HepG2 (cell line): ENCODE data around the gene ASIC2. TPM values are rescaled to one million over a fixed set of nuclear protein-coding genes. Genes with fewer than 3 reads are reported as not detected.

Experiments used
- ATAC-seq: fragments of 200-7000 bp; cut with Tn5 transposase; 3 replicates; pipeline ENCODE4 v1.9.1; 2020; ENCODE audit warnings: mild to moderate bottlenecking, moderate library complexity
- BruUV-seq: library from RNA; stranded (reverse); fragments of 400-500 nt; replicated peaks from 2 replicates; lab custom pipeline; 2021; lab: Mats Ljungman, UMichigan
- CTCF ChIA-PET: fragments of 300-600 bp; formaldehyde crosslinking; extraction: SDS; loops from one replicate; lab custom pipeline; 2021; ENCODE audit warnings: low total read pairs, inconsistent platforms, low intra/inter-chr PET ratio; lab: Yijun Ruan, JAX
- POLR2A ChIA-PET: fragments of 350-600 bp; sonication (Branson Sonifier 250); formaldehyde crosslinking; loops from one replicate; lab custom pipeline; 2020; ENCODE audit warnings: antibody characterized with exemption, inconsistent platforms; lab: Yijun Ruan, JAX
- DNase-seq: peaks from one replicate; pipeline ENCODE4 v3.0.0-alpha.2; 2015; ENCODE audit warnings: low spot score
- FAIRE-seq: peaks from 3 replicates; lab custom pipeline; 2011; peaks lifted over from hg19 to GRCh38; lab: Jason Lieb, UNC
- H2AFZ ChIP-seq: one replicate; pipeline ENCODE4 v1.6.1; 2011; ENCODE audit warnings: low read length, inconsistent platforms
- H3K27ac ChIP-seq: fragments of 300-600 bp; 3 replicates; pipeline ENCODE4 v1.8.0; 2011; ENCODE audit warnings: mixed run types, mild to moderate bottlenecking, mixed read lengths, low read length, inconsistent platforms; ENCODE audit not compliant: insufficient read depth; ENCODE audit errors: extremely low read length
- H3K27me3 ChIP-seq, 2 experiments: fragments of 200-600 bp in 1 of 2; 2 replicates in 1 of 2; 3 replicates in 1 of 2; pipeline versions ENCODE4 v1.6.0 to v1.8.0; 2011; ENCODE audit warnings: low read length in 2 of 2, mild to moderate bottlenecking in 2 of 2, moderate library complexity in 2 of 2, inconsistent platforms in 1 of 2; ENCODE audit not compliant: insufficient read depth in 2 of 2, control insufficient read depth in 1 of 2
- H3K36me3 ChIP-seq, 2 experiments: fragments of 200-600 bp in 1 of 2; replicated peaks in 1 of 2; 2 replicates in 1 of 2; 3 replicates in 1 of 2; pipeline versions ENCODE4 v1.5.1 to v1.8.0; 2011; ENCODE audit warnings: low read length in 2 of 2, inconsistent platforms in 1 of 2; ENCODE audit not compliant: insufficient read depth in 2 of 2, control insufficient read depth in 1 of 2
- H3K4me1 ChIP-seq: 2 replicates; pipeline ENCODE4 v1.5.1; 2012; ENCODE audit warnings: low read length, inconsistent platforms; ENCODE audit not compliant: insufficient read depth
- H3K4me2 ChIP-seq: 2 replicates; pipeline ENCODE4 v1.6.0; 2011; ENCODE audit warnings: low read depth, low read length, inconsistent platforms
- H3K4me3 ChIP-seq, 3 experiments: fragments of 200-600 bp in 1 of 3; sonication (generic), shearing (Covaris generic) in 1 of 3; replicated peaks in 1 of 3; 2 replicates each; pipeline ENCODE4 v1.5.1; 2011 to 2016; ENCODE audit warnings: low read length in 3 of 3, inconsistent platforms in 2 of 3, low read depth in 2 of 3, mild to moderate bottlenecking in 2 of 3, control low read depth in 1 of 3, mixed read lengths in 1 of 3; ENCODE audit not compliant: insufficient read depth in 1 of 3
- H3K79me2 ChIP-seq: one replicate; pipeline ENCODE4 v1.6.1; 2011; ENCODE audit warnings: low read length, inconsistent platforms; ENCODE audit not compliant: insufficient read depth
- H3K9ac ChIP-seq: 2 replicates; pipeline ENCODE4 v1.6.0; 2011; ENCODE audit warnings: mild to moderate bottlenecking, low read depth, low read length, inconsistent platforms; ENCODE audit not compliant: insufficient read depth
- H3K9me3 ChIP-seq: 2 replicates; pipeline ENCODE4 v1.5.1; 2012; ENCODE audit warnings: mild to moderate bottlenecking, low read length
- H4K20me1 ChIP-seq: 2 replicates; pipeline ENCODE4 v1.6.0; 2011; ENCODE audit warnings: inconsistent platforms, mild to moderate bottlenecking, low read length, moderate library complexity; ENCODE audit not compliant: insufficient read depth
- IKZF5 ChIP-seq: IDR thresholded peaks from 2 replicates; pipeline ENCODE4 v1.6.1; 2018; ENCODE audit warnings: missing genetic modification reagents, mild to moderate bottlenecking, missing compliant biosample characterization
- NAIF1 ChIP-seq: sonication (generic); formaldehyde crosslinking; IDR thresholded peaks from 2 replicates; pipeline ENCODE4 v1.5.0; 2020; ENCODE audit warnings: mild to moderate bottlenecking, missing genetic modification reagents, borderline replicate concordance
- RARA ChIP-seq: IDR thresholded peaks from 2 replicates; pipeline ENCODE4 v1.6.1; 2016; ENCODE audit warnings: missing genetic modification reagents, missing compliant biosample characterization
- TCF7L2 ChIP-seq: IDR thresholded peaks from 2 replicates; pipeline ENCODE4 v1.6.1; 2011; ENCODE audit warnings: mild to moderate bottlenecking, low read depth, low read length, moderate library complexity
- ZNF138 ChIP-seq: sonication (generic); formaldehyde crosslinking; IDR thresholded peaks from 2 replicates; pipeline ENCODE4 v1.5.0; 2020; ENCODE audit warnings: mild to moderate bottlenecking, low read depth, missing genetic modification reagents
- ZXDC ChIP-seq: sonication (generic); formaldehyde crosslinking; IDR thresholded peaks from 2 replicates; pipeline ENCODE4 v1.5.0; 2020; ENCODE audit warnings: mild to moderate bottlenecking, missing genetic modification reagents
- WGBS: methylation state at CpG from one replicate; pipeline ENCODE4 v1.1.6; 2017; ENCODE audit warnings: low lambda C conversion rate; 5-methylcytosine and 5-hydroxymethylcytosine counted together
- in situ Hi-C: cut with HindIII; loops from 2 replicates; pipeline ENCODE4 v1.10.0; 2017; ENCODE audit warnings: low pct_unique_long_range_greater_than_20kb; ENCODE audit not compliant: extremely low pct_ligation_motif_present
- intact Hi-C: fragments of 100-400 bp; cut with micrococcal nuclease; formaldehyde crosslinking; loops from one replicate; pipeline ENCODE4 v1.10.0; 2022; ENCODE audit not compliant: unreplicated experiment
- polyA plus RNA-seq, 8 experiments: library from polyadenylated mRNA; depleted of rRNA in 3 of 8; stranded (reverse) in 7 of 8; unstranded in 1 of 8; fragments of >200 nt; fragmentation: Illumina TruSeq in 4 of 8; extraction: Trizol in 4 of 8; gene quantifications; 2 replicates each; pipeline versions ENCODE4 v1.2.1 to v1.2.3, GENCODE V29; 2011 to 2016; ENCODE audit warnings: low read depth in 4 of 8, missing spikeins in 1 of 8, mixed read lengths in 1 of 8; ENCODE audit not compliant: insufficient read depth in 1 of 8
- total RNA-seq, 5 experiments: library from RNA; depleted of rRNA; stranded (reverse); fragments of >200 nt; fragmentation: Illumina TruSeq; extraction: Trizol; gene quantifications; 2 replicates each; pipeline ENCODE4 v1.2.3, GENCODE V29; 2016; ENCODE audit warnings: low read depth in 1 of 5

ASIC2 gene
- total and polyA plus RNA-seq, 2 of the 13 experiments (the other 11 are each of a cell fraction or from before 2014, with no cell fraction given): not detected

GRCh38 chr17:33115366-33115765 is 177.7 kb downstream of the ASIC2 start (continued):
- TF ChIP-seq TCF7L2 (no peak), ZXDC (CRISPR knock-in tag) (no peak), NAIF1 (CRISPR knock-in tag) (no peak), IKZF5 (CRISPR knock-in tag) (no peak)

- no peak for FAIRE-seq
- intact Hi-C loops: no loop called here
- ChIA-PET POLR2A (no interaction called here), CTCF (no interaction called here)
- Histone ChIP-seq H3K9ac (no peak overlapping the region), H3K27me3 (peaks cover 0 to 4% of the 10 kb centered on the region in 2 experiments; a peak in 2 of 5 replicates), H2AFZ (no peak overlapping the region), H4K20me1 (no peaks in the 10 kb centered on the region), H3K79me2 (no peaks in the 10 kb centered on the region), H3K9me3 (no peaks in the 10 kb centered on the region), H3K4me2 (no peak overlapping the region), H3K36me3 (no peaks in the 10 kb centered on the region), H3K27ac (no peak overlapping the region), H3K4me1 (no peaks in the 10 kb centered on the region), H3K4me3 (no peak overlapping the region)
- TF ChIP-seq RARA (CRISPR knock-in tag) (no peak), ZNF138 (CRISPR knock-in tag) (no peak)
- BruUV-seq: no TSS peak
- in situ Hi-C loops: no loop called here
- no peak for ATAC-seq
- DNase-seq: no peak
- 2% methylated on average over 3 of the region's 3 CpGs for WGBS
Measured at GRCh38 chr17:33113991-33114370, 179.1 kb downstream of the ASIC2 start.
